ENCODE results near the gene CD81. TPM values are rescaled to one million over a fixed set of nuclear protein-coding genes. Genes with fewer than 3 reads are reported as not detected.

Gene CD81
- total and polyA plus RNA-seq, 2 experiments from 2014 or later, result 88.6 to 290 TPM

GRCh38 chr11:2428322-2428795, 51.2 kb downstream of the CD81 start:
- Histone ChIP-seq H3K79me2 (replicated peaks; ENCODE audit: insufficient read depth) (no peaks in the 10 kb centered on the region), H3K9me2 (ENCODE audit: insufficient read depth) (0 out of 2 replicates have a peak, but pooled peaks cover 5% of the 10 kb centered on the region), H3K27ac (ENCODE audit: low read depth) (no peak overlapping the region), H4K20me1 (replicated peaks; ENCODE audit: insufficient read depth) (no peaks in the 10 kb centered on the region), H3K4me1 (ENCODE audit: insufficient read depth) (no peaks in the 10 kb centered on the region), H3K4me2 (no peak overlapping the region), H3K36me3 (ENCODE audit: insufficient read depth) (no peaks in the 10 kb centered on the region), H3K27me3 (ENCODE audit: insufficient read depth) (no peaks in the 10 kb centered on the region), H3K4me3 (no peak overlapping the region), H2AFZ (no peak overlapping the region), H3F3A (replicated peaks; ENCODE audit: low read depth) (no peaks in the 10 kb centered on the region)
- Mint-ChIP-seq H3K4me1 (no peaks in the 10 kb centered on the region), H3K27ac (no peak overlapping the region), H3K9me3 (peaks cover 3% of the 10 kb centered on the region; the same call in 1 of the 3 replicates), H3K36me3 (ENCODE audit: low read depth) (no peaks in the 10 kb centered on the region), H3K4me3 (no peak overlapping the region), H3K27me3 (ENCODE audit: insufficient read depth, low read depth, poor library complexity) (peaks cover 5% of the 10 kb centered on the region)
- DNase-seq (ENCODE audit: low spot score) (peak; percentile 82), ATAC-seq (peak; percentile 96)
- peak; percentile 80; the same call in 1 of the 2 replicates for TF ChIP-seq ZNF462 (CRISPR knock-in tag; IDR thresholded peaks at IDR 0.05)
- TF ChIP-seq CTCF (conservative IDR thresholded peaks at IDR 0.05; ENCODE audit: low read depth in 2 of 2), result peak; percentile 95 to 99
- no peak for TF ChIP-seq NANOG (IDR thresholded peaks at IDR 0.05; ENCODE audit: borderline replicate concordance)
- TF ChIP-seq ETS1 (IDR thresholded peaks at IDR 0.05), result no peak
